OCI-LY3 (cell line): ENCODE data around the gene SYNPO.

Experiments
- H2AFZ ChIP-seq: fragments of 200-600, 300-600 bp; shearing (Covaris generic); 2 replicates; pipeline ENCODE4 v1.6.0; 2014; ENCODE audit warnings: antibody characterized with exemption, low read depth, low read length
- H3K27ac ChIP-seq: fragments of 200-600, 300-600 bp; sonication (generic); 2 replicates; pipeline ENCODE4 v1.5.1; 2014; ENCODE audit warnings: mild to moderate bottlenecking, low read length, moderate library complexity, mixed read lengths
- H3K27me3 ChIP-seq: fragments of 200-600, 300-600 bp; sonication (generic); 2 replicates; pipeline ENCODE4 v1.6.1; 2014; ENCODE audit warnings: low read depth, low read length, mixed read lengths
- H3K36me3 ChIP-seq: fragments of 200-600, 300-600 bp; sonication (generic); replicated peaks from 2 replicates; pipeline ENCODE3; 2014; ENCODE audit warnings: low read depth, low read length, mixed read lengths
- H3K4me1 ChIP-seq: fragments of 300-600, 200-600 bp; sonication (generic); 2 replicates; pipeline ENCODE4 v1.6.1; 2014; ENCODE audit warnings: low read length, mixed read lengths
- H3K4me2 ChIP-seq: fragments of 200-600, 300-600 bp; sonication (generic); 2 replicates; pipeline ENCODE4 v1.6.1; 2014; ENCODE audit warnings: low read length, mixed read lengths
- H3K4me3 ChIP-seq: fragments of 300-600, 200-600 bp; sonication (generic); 2 replicates; pipeline ENCODE4 v1.5.1; 2014; ENCODE audit warnings: antibody characterized with exemption, mild to moderate bottlenecking, low read length, moderate library complexity
- H3K79me2 ChIP-seq: fragments of 300-600, 200-600 bp; shearing (Covaris generic); 2 replicates; pipeline ENCODE4 v1.6.1; 2014; ENCODE audit warnings: mild to moderate bottlenecking, low read length, mixed read lengths
- H3K9ac ChIP-seq: fragments of 300-600, 200-600 bp; shearing (Covaris generic); 2 replicates; pipeline ENCODE4 v1.6.0; 2014; ENCODE audit warnings: mild to moderate bottlenecking, low read length, moderate library complexity
- H3K9me3 ChIP-seq: fragments of 200-600, 300-600 bp; shearing (Covaris generic); 2 replicates; pipeline ENCODE4 v1.6.1; 2014; ENCODE audit warnings: low read length, mixed read lengths; ENCODE audit not compliant: insufficient read depth
- H4K20me1 ChIP-seq: fragments of 200-600, 300-600 bp; sonication (generic); 2 replicates; pipeline ENCODE4 v1.6.1; 2016; ENCODE audit warnings: low read length, mixed read lengths; ENCODE audit not compliant: insufficient read depth
- CTCF ChIP-seq: fragments of 200-600, 300-600 bp; sonication (generic); IDR thresholded peaks from 2 replicates; pipeline ENCODE4 v1.5.1; 2014; ENCODE audit warnings: antibody characterized with exemption, low read length, low read depth
- EZH2phosphoT487 ChIP-seq: fragments of 200-600 bp; shearing (Covaris generic); IDR thresholded peaks from 2 replicates; pipeline ENCODE4 v1.6.1; 2018; ENCODE audit warnings: antibody characterized with exemption, mixed run types, low read depth

Gene SYNPO

GRCh38 chr5:150670275-150670947 lies 30.0 kb downstream of the SYNPO start:
- no peak overlapping the region for H2AFZ ChIP-seq
- no peak overlapping the region for H3K27ac ChIP-seq
- no peaks in the 10 kb centered on the region for H4K20me1 ChIP-seq
- H3K4me1 ChIP-seq, result no peaks in the 10 kb centered on the region
- H3K27me3 ChIP-seq, result no peaks in the 10 kb centered on the region
- no peaks in the 10 kb centered on the region for H3K36me3 ChIP-seq
- H3K79me2 ChIP-seq, result no peaks in the 10 kb centered on the region
- TF ChIP-seq CTCF (no peak), EZH2phosphoT487 (no peak)
- no peak overlapping the region for H3K9ac ChIP-seq
- H3K4me2 ChIP-seq, result no peak overlapping the region
- H3K4me3 ChIP-seq, result no peak overlapping the region
- no peaks in the 10 kb centered on the region for H3K9me3 ChIP-seq

- H3K4me3 ChIP-seq, result no peak overlapping the region
- no peaks in the 10 kb centered on the region for H4K20me1 ChIP-seq
- no peak overlapping the region for H3K9ac ChIP-seq
- no peaks in the 10 kb centered on the region for H3K9me3 ChIP-seq
- no peaks in the 10 kb centered on the region for H3K27me3 ChIP-seq
- no peaks in the 10 kb centered on the region for H3K4me1 ChIP-seq
- no peak overlapping the region for H2AFZ ChIP-seq
- H3K79me2 ChIP-seq, result no peaks in the 10 kb centered on the region
- no peak overlapping the region for H3K4me2 ChIP-seq
- no peaks in the 10 kb centered on the region for H3K36me3 ChIP-seq
- no peak overlapping the region for H3K27ac ChIP-seq
- TF ChIP-seq EZH2phosphoT487 (no peak), CTCF (no peak)
Observed at GRCh38 chr5:150670948-150671310, 30.5 kb downstream of the SYNPO start.

GRCh38 chr5:150671509-150672236 lies 31.2 kb downstream of the SYNPO start:
- no peaks in the 10 kb centered on the region for H3K27me3 ChIP-seq
- no peak overlapping the region for H3K27ac ChIP-seq
- no peaks in the 10 kb centered on the region for H3K79me2 ChIP-seq
- no peaks in the 10 kb centered on the region for H4K20me1 ChIP-seq
- H3K9me3 ChIP-seq, result no peaks in the 10 kb centered on the region
- H3K36me3 ChIP-seq, result no peaks in the 10 kb centered on the region
- H3K4me2 ChIP-seq, result no peak overlapping the region
- no peak overlapping the region for H2AFZ ChIP-seq
- no peak overlapping the region for H3K9ac ChIP-seq
- TF ChIP-seq EZH2phosphoT487, result no peak
- no peak for TF ChIP-seq CTCF
- H3K4me1 ChIP-seq, result no peaks in the 10 kb centered on the region
- H3K4me3 ChIP-seq, result no peak overlapping the region

GRCh38 chr5:150672237-150672883 lies 31.9 kb downstream of the SYNPO start:
- H3K9ac ChIP-seq, result no peak overlapping the region
- no peak overlapping the region for H3K27ac ChIP-seq
- no peaks in the 10 kb centered on the region for H3K4me1 ChIP-seq
- no peaks in the 10 kb centered on the region for H3K36me3 ChIP-seq
- no peaks in the 10 kb centered on the region for H3K27me3 ChIP-seq
- no peaks in the 10 kb centered on the region for H4K20me1 ChIP-seq
- H3K9me3 ChIP-seq, result no peaks in the 10 kb centered on the region
- TF ChIP-seq EZH2phosphoT487 (no peak), CTCF (no peak)
- H3K4me2 ChIP-seq, result no peak overlapping the region
- no peak overlapping the region for H2AFZ ChIP-seq
- H3K4me3 ChIP-seq, result no peak overlapping the region
- H3K79me2 ChIP-seq, result no peaks in the 10 kb centered on the region
